Motor neuron (in vitro differentiated cells): ENCODE data around the gene GNRH2. TPM values are rescaled to one million over a fixed set of nuclear protein-coding genes. Genes with fewer than 3 reads are reported as not detected.
"Not testable (repeated sequence)": the region's sequence is repeated elsewhere in the genome, so short reads cannot be mapped to it uniquely, and the experiment has no call there.

ENCODE experiments used
- ATAC-seq, 8 experiments: fragments of 200-7000 bp; cut with Tn5 transposase; replicated peaks in 6 of 8; 2 replicates each; pipeline ENCODE4 v1.8.0; 2021; ENCODE audit warnings: mild to moderate bottlenecking in 8 of 8, moderate library complexity in 8 of 8
- H3K27ac ChIP-seq, 2 donors: fragments of 250-450 bp; sonication (Bioruptor Pico); 2 replicates each; pipeline ENCODE4 v1.9.0; 2021; ENCODE audit warnings: antibody characterized with exemption in 2 of 2, mild to moderate bottlenecking in 2 of 2, moderate library complexity in 1 of 2
- H3K4me1 ChIP-seq, 2 donors: fragments of 250-450 bp; sonication (Bioruptor Pico); replicated peaks in 1 of 2; 2 replicates each; pipeline ENCODE4 v1.6.1; 2021; ENCODE audit warnings: antibody characterized with exemption in 2 of 2, mild to moderate bottlenecking in 2 of 2, moderate library complexity in 1 of 2
- H3K4me3 ChIP-seq, 5 donors: fragments of 250-450 bp; sonication (Bioruptor Pico); 2 replicates each; pipeline ENCODE4 v1.9.0; 2021; ENCODE audit warnings: antibody characterized with exemption in 5 of 5, mild to moderate bottlenecking in 5 of 5, moderate library complexity in 4 of 5
- WGBS, 10 experiments: fragments of 450-650 bp; shearing (Covaris generic); methylation state at CpG; one replicate each; pipeline ENCODE4 v1.0.0; 2022; 5-methylcytosine and 5-hydroxymethylcytosine counted together
- in situ Hi-C, 9 experiments: fragments of 400-800 bp; cut with MboI; loops; one replicate each; pipeline ENCODE4 v1.15.0; 2021; ENCODE audit warnings: low sequenced_read_pairs in 9 of 9, low pct_unique_long_range_greater_than_20kb in 2 of 9; ENCODE audit not compliant: unreplicated experiment in 9 of 9
- total RNA-seq, 8 experiments: library from RNA; unstranded; fragments of 300-600 nt; gene quantifications; 2 replicates each; pipeline versions ENCODE4 v1.2.3 to v1.2.4, GENCODE V29; 2022

Gene GNRH2
- total RNA-seq, 8 experiments from 2014 or later: 0.27 to 1.2 (median 0.96) TPM; not detected in 1

GRCh38 chr20:3022559-3023490, 20.6 kb upstream of the GNRH2 start:
- 60 to 100% (median 96%) methylated on average over 2 to 10 of the region's 20 CpGs; no CpG with 5 or more reads in 5 of the 10 experiments for WGBS, 10 experiments
- H3K4me1 ChIP-seq, H3K4me3 ChIP-seq, ATAC-seq, H3K27ac ChIP-seq, in situ Hi-C loops: not testable (repeated sequence)

- 60 to 100% (median 100%) methylated on average over 1 to 2 of the region's 2 CpGs; no CpG with 5 or more reads in 3 of the 10 experiments for WGBS, 10 experiments
- Histone ChIP-seq H3K4me3 (no peak overlapping the region), H3K27ac (no peak overlapping the region), H3K4me1 (no peaks in the 10 kb centered on the region)
- ATAC-seq: no peak
- in situ Hi-C loops: no loop called here
These were observed 15.4 kb upstream of the GNRH2 start for GRCh38 chr20:3027987-3028386.

GRCh38 chr20:3031524-3032147, 11.8 kb upstream of the GNRH2 start:
- Histone ChIP-seq H3K4me1 (no peaks in the 10 kb centered on the region), H3K4me3 (no peak overlapping the region), H3K27ac (no peak overlapping the region)
- no peak for ATAC-seq
- in situ Hi-C loops: no loop called here
- 90 to 100% (median 96%) methylated on average over 1 to 3 of the region's 3 CpGs; no CpG with 5 or more reads in 1 of the 10 experiments for WGBS, 10 experiments

GRCh38 chr20:3032624-3033023, 10.8 kb upstream of the GNRH2 start:
- 85 to 100% (median 99%) methylated on average over 1 to 6 of the region's 8 CpGs for WGBS, 10 experiments
- in situ Hi-C loops: no loop called here
- Histone ChIP-seq H3K4me3 (no peak overlapping the region), H3K4me1 (no peaks in the 10 kb centered on the region), H3K27ac (no peak overlapping the region)
- no peak for ATAC-seq

- no peaks in the 10 kb centered on the region for H3K4me1 ChIP-seq
- WGBS, 10 experiments: 20 to 89% (median 82%) methylated on average over 1 to 2 of the region's 3 CpGs; no CpG with 5 or more reads in 7 of the 10 experiments
- no peak overlapping the region for H3K27ac ChIP-seq
- no peak overlapping the region for H3K4me3 ChIP-seq
- in situ Hi-C loops: no loop called here
- ATAC-seq: no peak
These were observed 5.8 kb upstream of the GNRH2 start for GRCh38 chr20:3037654-3038053.

- 81 to 100% (median 95%) methylated on average over 1 to 4 of the region's 5 CpGs; no CpG with 5 or more reads in 5 of the 10 experiments for WGBS, 10 experiments
These were observed 5.0 kb upstream of the GNRH2 start for GRCh38 chr20:3038454-3038853.

GRCh38 chr20:3039426-3039825, 4.0 kb upstream of the GNRH2 start:
- WGBS, 10 experiments: 100% methylated on average over 1 to 3 of the region's 4 CpGs; no CpG with 5 or more reads in 5 of the 10 experiments
- in situ Hi-C loops: no loop called here

More at GRCh38 chr20:3038454-3038853, 5.0 kb upstream of the GNRH2 start:
- Histone ChIP-seq H3K4me1 (no peaks in the 10 kb centered on the region), H3K4me3 (no peak overlapping the region), H3K27ac (no peak overlapping the region)
- in situ Hi-C loops: no loop called here
- ATAC-seq: no peak

GRCh38 chr20:3040086-3040485, 3.3 kb upstream of the GNRH2 start:
- H3K27ac ChIP-seq: no peak overlapping the region
- no peak for ATAC-seq
- in situ Hi-C loops: no loop called here
- no peak overlapping the region for H3K4me3 ChIP-seq
- 71 to 100% (median 90%) methylated on average over 1 to 5 of the region's 8 CpGs; no CpG with 5 or more reads in 2 of the 10 experiments for WGBS, 10 experiments
- peaks cover 2 to 4% of the 10 kb centered on the region in 2 donors for H3K4me1 ChIP-seq

More at GRCh38 chr20:3039426-3039825, 4.0 kb upstream of the GNRH2 start:
- Histone ChIP-seq H3K27ac (no peak overlapping the region), H3K4me3 (no peak overlapping the region), H3K4me1 (no peaks in the 10 kb centered on the region)
- no peak for ATAC-seq

- WGBS, 10 experiments: 20 to 86% (median 36%) methylated on average over 1 to 5 of the region's 10 CpGs; no CpG with 5 or more reads in 2 of the 10 experiments
- Histone ChIP-seq H3K4me1 (peaks cover 4 to 7% of the 10 kb centered on the region in 2 donors), H3K27ac (no peak overlapping the region), H3K4me3 (no peak overlapping the region)
- in situ Hi-C loops: no loop called here
- ATAC-seq: no peak
These were observed 1.5 kb upstream of the GNRH2 start for GRCh38 chr20:3041854-3042409.

GRCh38 chr20:3042625-3043024, 797 bp upstream of the GNRH2 start:
- no peak for ATAC-seq
- no peak overlapping the region for H3K4me3 ChIP-seq
- in situ Hi-C loops: no loop called here
- 70 to 100% (median 100%) methylated on average over 1 to 2 of the region's 5 CpGs; no CpG with 5 or more reads in 5 of the 10 experiments for WGBS, 10 experiments
- H3K4me1 ChIP-seq: peaks cover 10 to 12% of the 10 kb centered on the region in 2 donors
- H3K27ac ChIP-seq: no peak overlapping the region

GRCh38 chr20:3044336-3044965, 1.0 kb downstream of the GNRH2 start:
- Histone ChIP-seq H3K4me1 (peaks cover 10 to 12% of the 10 kb centered on the region in 2 donors), H3K27ac (no peak overlapping the region), H3K4me3 (no peak overlapping the region)
- no peak for ATAC-seq
- in situ Hi-C loops: no loop called here
- 84 to 100% (median 100%) methylated on average over 1 to 4 of the region's 8 CpGs; no CpG with 5 or more reads in 7 of the 10 experiments for WGBS, 10 experiments

GRCh38 chr20:3045042-3045815, 1.8 kb downstream of the GNRH2 start:
- Histone ChIP-seq H3K4me1 (peaks cover 10 to 12% of the 10 kb centered on the region in 2 donors), H3K4me3 (peak overlapping the region; percentile 50 to 93 (median 61)), H3K27ac (peak overlapping the region; percentile 84 to 95)
- WGBS, 10 experiments: 20 to 83% (median 51%) methylated on average over 1 to 4 of the region's 24 CpGs; no CpG with 5 or more reads in 5 of the 10 experiments
- in situ Hi-C loops: no loop called here
- ATAC-seq: peak; percentile 75 to 83 (median 78)
